AG04450 (cell line): ENCODE measurements around the gene EVC. TPM values are rescaled to one million over a fixed set of nuclear protein-coding genes. Genes with fewer than 3 reads are reported as not detected.

Source experiments
- CTCF ChIA-PET: fragments of 300-600, 350-600 bp; formaldehyde crosslinking; extraction: SDS; loops from one replicate; lab custom pipeline; 2022; ENCODE audit warnings: antibody characterized with exemption, inconsistent platforms; lab: Charles Lee
- POLR2A ChIA-PET: fragments of 350-600 bp; formaldehyde crosslinking; extraction: SDS; loops from one replicate; lab custom pipeline; 2021; ENCODE audit warnings: antibody characterized with exemption, inconsistent platforms; lab: Yijun Ruan, JAX
- DNase-seq: peaks from one replicate; pipeline ENCODE4 v3.0.0-alpha.2; 2011; ENCODE audit warnings: low read depth, low spot score
- H3K27ac ChIP-seq: one replicate; pipeline ENCODE4 v1.5.1; 2012; ENCODE audit warnings: low read depth, low read length, control low read depth
- H3K27me3 ChIP-seq: one replicate; pipeline ENCODE4 v1.6.0; 2012; ENCODE audit warnings: low read length; ENCODE audit not compliant: control insufficient read depth, insufficient read depth
- H3K4me3 ChIP-seq: 2 replicates; pipeline ENCODE4 v1.5.1; 2011; ENCODE audit warnings: mild to moderate bottlenecking, low read depth, low read length, control low read depth
- H3K9me3 ChIP-seq: 2 replicates; pipeline ENCODE4 v1.5.1; 2012; ENCODE audit warnings: low read length; ENCODE audit not compliant: control insufficient read depth, insufficient read depth
- CTCF ChIP-seq: IDR thresholded peaks from 2 replicates; pipeline ENCODE4 v1.5.1; 2011; ENCODE audit warnings: low read depth, low read length, control low read depth, inconsistent platforms
- polyA plus RNA-seq: library from polyadenylated mRNA; depleted of rRNA; stranded (reverse); fragments of >200 nt; gene quantifications from 2 replicates; pipeline ENCODE4 v1.2.3, GENCODE V29; 2011

Gene EVC
- polyA plus RNA-seq, 1 experiment: 11.5 TPM

- Histone ChIP-seq H3K9me3 (peaks cover 6% of the 10 kb centered on the region), H3K27ac (no peak overlapping the region), H3K27me3 (no peaks in the 10 kb centered on the region), H3K4me3 (no peak overlapping the region)
- DNase-seq: no peak
- no peak for TF ChIP-seq CTCF
- POLR2A ChIA-PET: interaction anchor here (0.7 kb wide), 1 partner anchor 10 kb away, joined by 7 read pairs; no protein-coding TSS in a partner anchor
- CTCF ChIA-PET: no interaction called here
Measured at GRCh38 chr4:5713861-5714260, 2.9 kb downstream of the EVC start.

DNA sequence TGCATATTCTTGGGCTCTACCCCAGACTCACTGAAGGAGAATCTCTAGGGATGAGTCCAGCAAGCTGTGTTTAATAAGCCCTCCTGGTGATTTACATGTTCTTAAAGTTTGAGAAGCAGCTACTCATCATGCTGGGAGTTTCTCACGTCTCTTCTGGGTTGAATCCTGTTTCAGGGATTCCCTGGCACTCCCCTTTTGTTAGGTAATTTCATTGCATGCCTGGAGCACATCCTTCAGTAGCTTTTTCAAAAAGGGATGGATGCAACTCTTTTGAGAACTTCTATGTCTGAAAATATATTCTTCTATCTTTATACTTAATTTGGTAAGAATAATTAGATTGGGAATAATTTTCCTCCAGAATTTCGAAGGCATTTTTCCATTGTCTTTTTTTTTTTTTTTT, 4.4 kb downstream of the EVC start:
- no peak for TF ChIP-seq CTCF
- peaks cover 6% of the 10 kb centered on the region for H3K9me3 ChIP-seq
- POLR2A ChIA-PET: interaction anchor here (0.7 kb wide), 1 partner anchor 960 kb away, joined by 6 read pairs; no protein-coding TSS in a partner anchor
- H3K4me3 ChIP-seq: no peak overlapping the region
- no peaks in the 10 kb centered on the region for H3K27me3 ChIP-seq
- H3K27ac ChIP-seq: no peak overlapping the region
- CTCF ChIA-PET: interaction anchor here (0.7 to 1.3 kb wide), 2 partner anchors 74 to 98 kb away, joined by 4 read pairs; no protein-coding TSS in a partner anchor
- DNase-seq: no peak

- H3K9me3 ChIP-seq: peaks cover 6% of the 10 kb centered on the region
- TF ChIP-seq CTCF: no peak
- H3K4me3 ChIP-seq: no peak overlapping the region
- ChIA-PET CTCF (no interaction called here), POLR2A (no interaction called here)
- no peaks in the 10 kb centered on the region for H3K27me3 ChIP-seq
- no peak overlapping the region for H3K27ac ChIP-seq
- DNase-seq: no peak
Measured at GRCh38 chr4:5716391-5716790, 5.4 kb downstream of the EVC start.

GRCh38 chr4:5717449-5718158, 6.6 kb downstream of the EVC start:
- no peaks in the 10 kb centered on the region for H3K27me3 ChIP-seq
- ChIA-PET POLR2A (interaction anchor here (0.7 kb wide), 1 partner anchor 283 kb away, joined by 3 read pairs; no protein-coding TSS in a partner anchor), CTCF (interaction anchor here (0.5 kb wide), 1 partner anchor 12 kb away, joined by 3 read pairs; no protein-coding TSS in a partner anchor)
- DNase-seq: no peak
- no peak overlapping the region for H3K4me3 ChIP-seq
- no peak overlapping the region for H3K27ac ChIP-seq
- H3K9me3 ChIP-seq: peaks cover 6% of the 10 kb centered on the region
- TF ChIP-seq CTCF: no peak

GRCh38 chr4:5718411-5718810, 7.4 kb downstream of the EVC start:
- Histone ChIP-seq H3K27ac (no peak overlapping the region), H3K27me3 (no peaks in the 10 kb centered on the region), H3K4me3 (no peak overlapping the region), H3K9me3 (peaks cover 6% of the 10 kb centered on the region)
- TF ChIP-seq CTCF: no peak
- ChIA-PET POLR2A (no interaction called here), CTCF (interaction anchor here (0.5 to 0.8 kb wide), 2 partner anchors 7 to 12 kb away, joined by 3 read pairs; partner anchors contain the start of gene EVC)
- DNase-seq: no peak
